Left ventricle myocardium inferior (tissue), 1 donor: Measurements from ENCODE around the gene ADAMTS2. TPM values are rescaled to one million over a fixed set of nuclear protein-coding genes. Genes with fewer than 3 reads are reported as not detected.

Experiments used
- DNase-seq: peaks from one replicate; pipeline ENCODE4 v3.0.0-alpha.2; 2020
- H3K27ac ChIP-seq: fragments of 200-600 bp; replicated peaks from 2 replicates; pipeline ENCODE4 v1.8.0; 2021
- H3K27me3 ChIP-seq: fragments of 200-600 bp; 2 replicates; pipeline ENCODE4 v1.8.0; 2021; ENCODE audit warnings: low read depth
- H3K36me3 ChIP-seq: fragments of 200-600 bp; 2 replicates; pipeline ENCODE4 v1.8.0; 2021
- H3K4me1 ChIP-seq: fragments of 200-600 bp; 2 replicates; pipeline ENCODE4 v1.8.0; 2021
- H3K4me3 ChIP-seq: fragments of 200-600 bp; 2 replicates; pipeline ENCODE4 v1.8.0; 2021; ENCODE audit warnings: mild to moderate bottlenecking, moderate library complexity
- H3K9me3 ChIP-seq: fragments of 200-600 bp; replicated peaks from 2 replicates; pipeline ENCODE4 v1.8.0; 2021
- CTCF ChIP-seq: fragments of 200-600 bp; IDR thresholded peaks from 2 replicates; pipeline ENCODE4 v1.8.0; 2021; ENCODE audit warnings: antibody characterized with exemption, mild to moderate bottlenecking, borderline replicate concordance
- intact Hi-C: fragments of 100-400 bp; cut with micrococcal nuclease; formaldehyde crosslinking; loops from one replicate; pipeline ENCODE4 v1.11.0; 2022
- total RNA-seq: library from RNA; stranded (reverse); fragmentation: NEBNext Ultra II Directional; extraction: Animal tissue kit (Norgen Biotek cat#: 25700); gene quantifications from one replicate; pipeline ENCODE4 v1.2.1, GENCODE V29; 2021
- donor health status: DM: no; HTN: yes; CAD: no; lungs with severe emphysema.

Gene ADAMTS2
- total RNA-seq, 1 donor from 2014 or later, result 4.6 TPM

- no peak overlapping the region for H3K27ac ChIP-seq
- intact Hi-C loops, result no loop called here
- peaks cover 90% of the 10 kb centered on the region for H3K27me3 ChIP-seq
- no peak for DNase-seq
- TF ChIP-seq CTCF, result no peak
- no peaks in the 10 kb centered on the region for H3K4me1 ChIP-seq
- no peak overlapping the region for H3K4me3 ChIP-seq
- H3K36me3 ChIP-seq, result no peaks in the 10 kb centered on the region
- no peaks in the 10 kb centered on the region for H3K9me3 ChIP-seq
Observed at GRCh38 chr5:179187229-179187678, 158.0 kb downstream of the ADAMTS2 start.

GRCh38 chr5:179186801-179187200 is 158.5 kb downstream of the ADAMTS2 start:
- Histone ChIP-seq H3K27ac (no peak overlapping the region), H3K4me3 (no peak overlapping the region), H3K36me3 (no peaks in the 10 kb centered on the region), H3K27me3 (peaks cover 90% of the 10 kb centered on the region), H3K9me3 (no peaks in the 10 kb centered on the region), H3K4me1 (no peaks in the 10 kb centered on the region)
- no peak for TF ChIP-seq CTCF
- intact Hi-C loops, result no loop called here
- DNase-seq, result no peak

- TF ChIP-seq CTCF, result no peak
- Histone ChIP-seq H3K27me3 (peaks cover 90% of the 10 kb centered on the region), H3K27ac (no peak overlapping the region), H3K4me3 (no peak overlapping the region), H3K9me3 (no peaks in the 10 kb centered on the region), H3K36me3 (no peaks in the 10 kb centered on the region), H3K4me1 (no peaks in the 10 kb centered on the region)
- no peak for DNase-seq
- intact Hi-C loops, result no loop called here
Observed at GRCh38 chr5:179185941-179186411, 159.3 kb downstream of the ADAMTS2 start.

GRCh38 chr5:179185256-179185940 is 159.9 kb downstream of the ADAMTS2 start:
- no peak for TF ChIP-seq CTCF
- Histone ChIP-seq H3K27me3 (peaks cover 90% of the 10 kb centered on the region), H3K4me1 (no peaks in the 10 kb centered on the region), H3K27ac (no peak overlapping the region), H3K9me3 (no peaks in the 10 kb centered on the region), H3K4me3 (no peak overlapping the region), H3K36me3 (no peaks in the 10 kb centered on the region)
- intact Hi-C loops, result no loop called here
- no peak for DNase-seq

GRCh38 chr5:179184521-179185050 is 160.7 kb downstream of the ADAMTS2 start:
- H3K27me3 ChIP-seq, result peaks cover 90% of the 10 kb centered on the region
- no peak for DNase-seq

More at GRCh38 chr5:179184521-179185050, 160.7 kb downstream of the ADAMTS2 start:
- Histone ChIP-seq H3K9me3 (peaks cover 4% of the 10 kb centered on the region), H3K36me3 (peaks cover 7% of the 10 kb centered on the region), H3K4me3 (no peak overlapping the region), H3K27ac (no peak overlapping the region), H3K4me1 (no peaks in the 10 kb centered on the region)
- intact Hi-C loops, result no loop called here
- TF ChIP-seq CTCF, result no peak
